ENCODE results near the gene CALR. TPM values are rescaled to one million over a fixed set of nuclear protein-coding genes. Genes with fewer than 3 reads are reported as not detected.
"Not testable (repeated sequence)": the region's sequence is repeated elsewhere in the genome, so short reads cannot be mapped to it uniquely, and the experiment has no call there.

The CALR gene
- total RNA-seq: 454 TPM

- intact Hi-C loops (cut with DNase I): no loop called here
- peak; percentile 100 for DNase-seq (ENCODE audit: low spot score)
- peak; percentile 96 for ATAC-seq
Measured at GRCh38 chr19:12937927-12938778, at the start of gene CALR. TSS of gene CALR (plus strand) at chr19:12938609. CDS start at chr19:12938680, 71 bp downstream.

DNA sequence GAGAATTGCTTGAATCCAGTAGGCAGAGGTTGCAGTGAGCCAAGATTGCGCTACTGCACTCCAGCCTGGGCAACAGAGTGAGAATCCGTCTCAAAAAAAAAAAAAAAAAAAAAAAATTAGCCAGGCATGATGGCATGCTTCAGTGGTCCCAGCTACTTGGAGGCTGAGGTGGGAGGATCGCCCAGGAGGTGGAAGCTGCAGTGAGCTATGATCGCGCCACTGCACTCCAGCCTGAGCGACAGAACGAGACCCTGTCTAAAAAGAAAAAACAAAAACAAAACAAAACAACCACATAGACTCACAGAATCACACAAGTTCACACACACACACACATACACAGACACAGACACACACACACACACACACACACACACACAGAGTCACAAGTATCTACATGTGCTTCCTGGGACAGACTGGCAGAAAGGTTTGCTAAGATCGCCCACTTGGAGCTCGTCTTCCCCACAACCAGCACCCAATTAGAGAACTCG is 48.1 kb upstream of the CALR start:
- intact Hi-C loops (cut with DNase I): not testable (repeated sequence)

GRCh38 chr19:12890787-12891552 is 47.4 kb upstream of the CALR start, which contains the start of gene GCDH:
TSS of gene GCDH (plus strand) at chr19:12891160. CDS start at chr19:12891305, 145 bp downstream.
- intact Hi-C loops (cut with DNase I): no loop called here
- ATAC-seq (peak; percentile 98), DNase-seq (ENCODE audit: low spot score) (peak; percentile 96)

More for the DNA sequence above, 48.1 kb upstream of the CALR start:
- not testable (repeated sequence) for ATAC-seq; DNase-seq (ENCODE audit: low spot score)

- intact Hi-C loops (cut with DNase I): no loop called here
- no peak for ATAC-seq
- no peak for DNase-seq (ENCODE audit: low spot score)
Measured at GRCh38 chr19:12891553-12892021, 46.8 kb upstream of the CALR start.

DNA sequence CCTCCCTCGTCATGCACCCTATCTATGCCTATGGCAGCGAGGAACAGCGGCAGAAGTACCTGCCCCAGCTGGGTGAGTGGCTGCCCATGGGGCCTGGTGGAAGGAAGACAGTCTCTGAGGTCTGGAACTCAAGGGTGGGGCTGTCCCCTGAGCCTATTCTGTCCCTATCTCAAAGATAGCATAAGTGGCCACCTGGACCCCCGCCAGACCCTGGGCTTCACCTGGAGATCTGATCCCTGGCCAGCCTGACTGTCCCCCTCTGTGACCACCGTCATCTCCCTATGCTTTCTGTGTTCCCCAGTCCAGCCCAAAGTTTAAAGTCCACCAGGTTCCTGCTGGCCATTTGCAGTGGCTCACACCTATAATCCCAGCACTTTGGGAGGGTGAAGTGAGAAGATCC is 44.8 kb upstream of the CALR start:
- intact Hi-C loops (cut with DNase I): no loop called here
- ATAC-seq (no peak), DNase-seq (ENCODE audit: low spot score) (no peak)

DNA sequence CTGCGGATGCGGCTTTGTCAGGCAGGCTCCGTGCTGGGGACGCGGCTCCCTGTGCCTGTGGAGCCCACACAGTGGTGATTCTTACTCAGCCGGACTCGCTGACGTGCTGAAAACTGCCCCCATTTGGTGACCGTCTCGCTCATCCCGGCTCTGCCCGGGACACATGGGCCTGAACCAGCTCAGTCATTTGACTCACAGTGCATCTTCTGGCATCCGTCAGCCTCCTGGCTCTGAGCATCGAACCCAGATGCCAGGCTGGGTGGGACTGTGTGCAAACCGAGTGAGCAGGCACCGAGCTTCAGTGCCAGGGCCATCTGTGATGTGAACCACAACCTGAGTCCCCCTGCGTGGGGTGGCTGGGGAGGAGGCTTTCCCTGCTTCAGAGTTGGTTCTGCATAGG is 41.9 kb upstream of the CALR start:
- ATAC-seq (no peak), DNase-seq (ENCODE audit: low spot score) (no peak)
- intact Hi-C loops (cut with DNase I): no loop called here

DNA sequence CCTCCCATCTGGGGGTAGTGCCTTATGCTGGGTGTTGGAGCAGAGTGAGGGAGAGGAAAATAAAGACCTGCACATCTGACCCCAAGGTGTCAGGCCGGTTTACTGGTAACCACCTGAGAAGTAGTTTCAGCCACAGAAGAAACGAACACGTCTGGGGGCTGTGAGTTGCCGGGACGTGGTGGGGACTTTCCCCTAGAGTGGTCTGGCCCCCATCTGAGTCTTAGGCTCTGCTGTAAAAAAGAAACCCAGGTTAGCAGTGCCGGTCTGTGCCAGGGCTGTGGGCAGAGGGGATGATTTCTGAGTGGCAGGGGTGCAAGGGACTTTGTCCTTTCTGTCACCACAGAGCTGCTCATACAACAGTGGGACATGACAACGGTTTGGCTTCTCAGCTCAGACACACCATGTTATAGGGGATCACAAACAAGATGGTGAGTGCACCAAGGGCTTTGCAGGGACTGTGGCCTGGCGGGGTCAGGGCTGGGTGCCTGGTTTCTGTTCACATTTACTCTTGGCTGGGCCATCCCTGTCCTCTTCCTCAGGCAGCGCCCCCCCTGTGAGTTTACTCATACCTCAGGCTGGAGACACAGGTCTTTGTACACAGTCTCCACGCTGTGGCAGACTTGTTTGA is 38.4 kb upstream of the CALR start:
- ATAC-seq: no peak
- DNase-seq (ENCODE audit: low spot score): no peak
- intact Hi-C loops (cut with DNase I): no loop called here

DNA sequence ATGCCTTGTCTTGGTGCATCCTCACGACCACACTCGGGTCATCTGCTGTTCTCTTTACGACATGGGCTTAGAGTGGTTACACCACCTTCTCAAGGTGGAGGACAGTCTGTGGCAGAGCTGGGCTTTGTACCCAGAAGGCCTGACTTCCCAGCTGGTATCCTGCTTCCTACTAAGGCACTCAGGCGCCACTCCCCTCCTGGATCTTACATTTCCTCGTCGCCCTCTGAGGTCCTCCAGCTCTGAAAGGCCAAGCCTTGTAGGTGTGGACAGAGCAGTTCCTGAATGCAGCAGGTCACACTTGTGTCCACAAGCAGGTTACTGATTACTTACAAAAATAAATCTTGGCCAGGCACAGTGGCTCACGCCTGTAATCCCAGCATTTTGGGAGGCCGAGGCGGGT is 31.2 kb upstream of the CALR start:
- ATAC-seq (no peak), DNase-seq (ENCODE audit: low spot score) (no peak)
- intact Hi-C loops (cut with DNase I): no loop called here

- intact Hi-C loops (cut with DNase I): no loop called here
- DNase-seq (ENCODE audit: low spot score): no peak
- ATAC-seq: peak; percentile 16
Measured at GRCh38 chr19:12912571-12912970, 25.8 kb upstream of the CALR start.

- DNase-seq (ENCODE audit: low spot score) (peak; percentile 82), ATAC-seq (peak; percentile 84)
- intact Hi-C loops (cut with DNase I): no loop called here
Measured at GRCh38 chr19:12913011-12913561, 25.3 kb upstream of the CALR start.

DNA sequence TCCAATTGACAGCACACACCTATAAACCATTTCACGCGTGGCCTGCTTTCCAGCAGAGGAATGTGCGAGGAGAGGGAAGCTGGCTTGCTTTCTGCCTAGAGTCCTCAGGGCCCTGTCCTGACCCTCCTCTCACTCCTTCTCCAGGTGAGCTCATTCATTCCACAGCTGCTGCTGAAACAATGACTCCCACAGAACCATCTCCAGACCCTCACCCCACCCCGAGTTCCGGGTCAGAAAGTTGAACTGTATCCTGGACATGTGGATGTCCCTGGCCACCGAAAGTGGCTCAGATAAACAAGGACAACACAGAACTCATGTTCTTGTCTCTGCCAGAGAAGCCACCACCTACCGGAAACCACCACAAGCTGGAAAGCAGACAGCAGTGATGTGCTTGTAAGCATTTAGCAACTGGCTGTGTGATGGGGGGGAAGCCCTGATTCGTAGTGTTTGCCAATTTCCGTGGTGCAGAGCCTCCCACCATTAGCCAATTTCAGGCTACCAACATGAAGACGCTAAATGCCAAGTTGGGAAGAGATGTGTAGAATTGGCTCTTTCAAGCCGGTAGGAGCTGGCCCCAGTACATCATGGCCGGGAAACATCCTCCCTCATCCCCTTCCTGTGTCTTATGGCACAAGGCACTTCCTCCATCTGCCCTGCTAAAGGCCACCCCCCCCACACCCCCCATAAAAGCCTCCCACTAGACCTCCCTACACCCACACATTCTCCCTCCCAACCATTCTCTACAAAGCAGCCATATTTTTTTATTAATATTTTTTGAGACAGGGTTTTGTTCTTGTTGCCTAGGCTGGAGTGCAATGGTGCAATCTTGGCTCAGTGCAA is 24.3 kb upstream of the CALR start:
- intact Hi-C loops (cut with DNase I): no loop called here
- ATAC-seq: peak; percentile 72

GRCh38 chr19:12915860-12916259 is 22.5 kb upstream of the CALR start:
- intact Hi-C loops (cut with DNase I); DNase-seq (ENCODE audit: low spot score); ATAC-seq: not testable (repeated sequence)

More for the DNA sequence above, 24.3 kb upstream of the CALR start:
- DNase-seq (ENCODE audit: low spot score): no peak

DNA sequence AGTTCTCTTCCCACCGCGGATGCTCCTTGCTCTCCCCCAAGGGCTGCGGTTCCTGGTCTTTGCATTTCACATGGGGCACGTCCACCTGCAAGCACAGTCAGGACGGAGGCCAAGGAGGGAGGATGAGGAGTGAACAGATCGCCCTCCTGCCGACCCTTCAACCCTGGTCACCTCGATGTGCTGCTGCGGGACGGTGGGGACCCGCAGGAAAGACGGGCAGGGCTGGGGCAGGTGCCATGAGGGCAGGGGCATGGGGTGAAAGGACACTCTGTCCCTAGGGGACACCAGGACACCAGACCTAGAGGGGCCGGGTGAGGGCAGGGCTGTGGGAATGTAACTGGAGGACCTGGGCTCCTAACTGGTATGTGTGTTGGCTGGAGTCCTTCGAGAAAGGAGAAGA is 20.2 kb upstream of the CALR start:
- DNase-seq (ENCODE audit: low spot score) (no peak), ATAC-seq (no peak)
- intact Hi-C loops (cut with DNase I): no loop called here

DNA sequence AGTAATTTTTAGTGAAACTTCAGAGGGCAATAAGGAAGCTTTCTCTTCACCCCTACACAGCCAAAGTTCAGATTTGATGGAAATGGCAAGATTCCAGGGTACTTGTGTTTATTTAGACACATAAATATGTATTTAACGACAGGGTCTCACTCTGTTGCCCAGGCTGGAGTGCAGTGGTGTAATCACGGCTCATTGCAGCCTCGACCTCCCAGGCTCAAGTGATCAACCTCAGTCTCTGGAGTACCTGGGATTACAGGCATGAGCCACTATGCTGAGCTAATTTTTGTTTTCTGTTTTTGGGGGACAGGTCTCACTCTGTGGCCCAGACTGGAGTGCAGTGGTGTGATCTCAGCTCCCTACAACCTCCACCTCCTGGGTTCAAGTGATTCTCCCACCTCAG is 17.4 kb upstream of the CALR start:
- DNase-seq (ENCODE audit: low spot score) (no peak), ATAC-seq (no peak)
- intact Hi-C loops (cut with DNase I): no loop called here

DNA sequence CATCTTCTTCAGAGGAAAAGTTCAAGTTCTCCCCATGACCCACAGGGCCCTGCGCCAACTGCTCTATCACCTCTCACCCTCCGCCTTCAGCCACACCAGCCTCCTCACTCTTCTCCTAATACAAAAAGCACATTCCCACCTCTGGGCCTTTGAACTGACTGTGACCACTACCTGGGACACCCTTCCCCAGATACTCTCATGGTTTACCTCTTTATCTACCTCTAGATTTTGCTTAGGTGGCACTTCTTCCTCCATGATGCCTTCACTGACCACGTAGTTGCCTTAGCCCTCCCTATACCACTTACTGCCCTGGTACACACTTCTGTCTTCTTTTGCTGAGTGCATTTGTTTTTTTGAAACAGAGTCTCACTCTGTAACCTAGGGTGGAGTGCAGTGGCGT is 15.4 kb upstream of the CALR start:
- ATAC-seq (no peak), DNase-seq (ENCODE audit: low spot score) (no peak)
- intact Hi-C loops (cut with DNase I): no loop called here

GRCh38 chr19:12924621-12925310 is 13.6 kb upstream of the CALR start:
- DNase-seq (ENCODE audit: low spot score): no peak
- intact Hi-C loops (cut with DNase I): no loop called here
- ATAC-seq: no peak

GRCh38 chr19:12930002-12930645 is 8.3 kb upstream of the CALR start:
- DNase-seq (ENCODE audit: low spot score): no peak
- ATAC-seq: no peak
- intact Hi-C loops (cut with DNase I): no loop called here
